ENCODE data around the gene LUZP2. TPM values are rescaled to one million over a fixed set of nuclear protein-coding genes. Genes with fewer than 3 reads are reported as not detected.
"Not testable (repeated sequence)": the region's sequence is repeated elsewhere in the genome, so short reads cannot be mapped to it uniquely, and the experiment has no call there.

Gene LUZP2
- total RNA-seq, 6 donors from 2014 or later = 0.20 to 0.46 (median 0.23) TPM; not detected in 3

DNA sequence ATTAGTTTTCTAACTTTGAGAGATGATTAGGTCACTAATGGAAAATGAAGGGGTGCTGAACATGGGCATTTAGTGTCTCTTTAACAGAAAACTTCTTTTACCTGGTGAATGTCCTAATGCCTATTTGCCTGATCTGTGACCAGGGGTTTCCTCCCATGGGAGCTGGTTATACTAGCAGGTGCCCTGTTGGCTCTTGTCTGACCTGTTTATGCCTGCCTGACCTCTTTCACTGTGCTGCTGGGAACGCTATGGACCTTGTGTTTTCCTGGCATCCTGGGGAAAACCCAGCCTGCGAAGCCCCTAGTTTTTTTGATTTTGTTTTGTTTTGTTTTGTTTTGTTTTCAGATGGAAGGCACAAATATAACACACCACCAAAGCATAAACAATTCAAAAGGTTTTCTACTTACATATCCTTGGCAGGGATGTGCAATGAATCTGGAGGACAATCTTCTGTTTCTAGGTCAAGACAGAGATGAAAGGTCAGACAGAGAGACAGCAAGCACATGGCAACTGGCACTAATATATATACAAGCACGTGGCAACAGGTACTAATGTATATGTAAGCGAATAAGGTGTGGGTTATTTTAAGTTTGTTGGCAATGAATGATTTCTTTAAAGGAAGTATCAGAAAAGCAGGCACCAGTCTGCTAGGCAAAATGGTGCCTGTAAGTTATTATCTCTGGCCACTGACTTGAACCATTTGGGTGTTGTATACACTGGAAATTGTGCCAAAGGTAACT is 390.2 kb downstream of the LUZP2 start:
- ATAC-seq (ENCODE audit: low FRiP score in 2 of 2) = no peak
- 51 to 52% methylated on average over 4 of the region's 4 CpGs for WGBS, 2 donors
- Histone ChIP-seq H3K9me3 (no peaks in the 10 kb centered on the region), H3K27ac (no peak overlapping the region), H3K4me1 (no peaks in the 10 kb centered on the region), H3K36me3 (no peaks in the 10 kb centered on the region), H3K4me3 (no peak overlapping the region), H3K27me3 (no peaks in the 10 kb centered on the region)
- no peak for DNase-seq
- TF ChIP-seq, protein P1, sequence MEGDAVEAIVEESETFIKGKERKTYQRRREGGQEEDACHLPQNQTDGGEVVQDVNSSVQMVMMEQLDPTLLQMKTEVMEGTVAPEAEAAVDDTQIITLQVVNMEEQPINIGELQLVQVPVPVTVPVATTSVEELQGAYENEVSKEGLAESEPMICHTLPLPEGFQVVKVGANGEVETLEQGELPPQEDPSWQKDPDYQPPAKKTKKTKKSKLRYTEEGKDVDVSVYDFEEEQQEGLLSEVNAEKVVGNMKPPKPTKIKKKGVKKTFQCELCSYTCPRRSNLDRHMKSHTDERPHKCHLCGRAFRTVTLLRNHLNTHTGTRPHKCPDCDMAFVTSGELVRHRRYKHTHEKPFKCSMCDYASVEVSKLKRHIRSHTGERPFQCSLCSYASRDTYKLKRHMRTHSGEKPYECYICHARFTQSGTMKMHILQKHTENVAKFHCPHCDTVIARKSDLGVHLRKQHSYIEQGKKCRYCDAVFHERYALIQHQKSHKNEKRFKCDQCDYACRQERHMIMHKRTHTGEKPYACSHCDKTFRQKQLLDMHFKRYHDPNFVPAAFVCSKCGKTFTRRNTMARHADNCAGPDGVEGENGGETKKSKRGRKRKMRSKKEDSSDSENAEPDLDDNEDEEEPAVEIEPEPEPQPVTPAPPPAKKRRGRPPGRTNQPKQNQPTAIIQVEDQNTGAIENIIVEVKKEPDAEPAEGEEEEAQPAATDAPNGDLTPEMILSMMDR (IDR thresholded peaks at IDR 0.05) = no peak
- no peak for TF ChIP-seq EP300 (IDR thresholded peaks at IDR 0.05)
- TF ChIP-seq POLR2AphosphoS5 (IDR thresholded peaks at IDR 0.05) = no peak
- no peak for TF ChIP-seq POLR2A (IDR thresholded peaks at IDR 0.05)

DNA sequence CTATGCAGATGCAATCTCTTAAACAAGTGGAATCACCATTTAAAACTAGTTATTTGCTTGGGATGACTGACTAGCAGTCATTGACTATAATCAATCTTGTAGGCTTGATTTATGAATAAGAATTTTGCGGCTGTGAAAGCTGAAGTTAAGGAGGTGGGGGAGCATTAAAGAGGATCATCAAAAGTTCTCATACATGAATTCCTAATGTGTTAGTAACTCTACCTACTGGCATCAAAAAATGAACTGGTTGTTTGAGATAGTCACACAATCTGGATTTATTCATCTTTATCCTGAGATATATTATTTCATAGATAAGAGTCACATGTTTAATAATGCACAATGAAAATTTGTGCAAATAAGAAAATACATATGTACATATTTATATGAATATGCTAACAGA is 393.6 kb downstream of the LUZP2 start:
- TF ChIP-seq, protein P1 (IDR thresholded peaks at IDR 0.05) = no peak
- no peak for TF ChIP-seq POLR2A (IDR thresholded peaks at IDR 0.05)
- Histone ChIP-seq H3K27me3 (no peaks in the 10 kb centered on the region), H3K4me3 (no peak overlapping the region), H3K36me3 (no peaks in the 10 kb centered on the region), H3K9me3 (no peaks in the 10 kb centered on the region), H3K27ac (no peak overlapping the region), H3K4me1 (no peaks in the 10 kb centered on the region)
- DNase-seq = no peak
- 87 to 97% methylated on average over 1 of the region's 1 CpG for WGBS, 2 donors
- ATAC-seq (ENCODE audit: low FRiP score in 2 of 2) = no peak

DNA sequence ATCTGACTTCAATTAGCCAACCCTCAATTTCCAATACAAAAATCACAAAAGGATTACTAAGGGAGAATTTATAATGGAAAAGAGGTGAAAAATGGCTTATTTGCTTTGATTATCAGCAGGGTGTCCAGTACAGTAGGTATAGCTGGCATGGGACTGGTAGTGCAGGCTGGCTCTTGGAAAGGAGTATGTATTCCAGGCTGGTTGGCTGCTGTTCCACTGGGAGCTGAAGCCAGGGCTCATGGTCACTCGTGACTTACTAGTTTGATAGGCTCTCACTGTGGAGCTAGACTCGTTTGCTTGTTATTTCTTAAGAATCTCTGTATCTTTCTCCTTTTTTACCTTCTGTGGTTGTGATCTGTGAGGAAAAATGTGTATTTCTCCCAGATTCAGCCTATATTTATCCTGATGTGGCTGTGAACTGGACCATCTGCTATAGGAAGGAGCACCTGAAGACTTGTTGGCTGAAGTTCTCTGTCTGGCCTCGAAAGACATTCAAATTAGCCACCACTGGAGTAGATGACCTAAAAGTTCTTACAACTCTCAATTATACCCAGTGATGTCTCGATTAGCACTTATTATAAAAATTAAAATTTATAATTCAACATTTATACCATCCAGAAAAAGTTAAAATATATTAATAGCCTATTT is 395.1 kb downstream of the LUZP2 start:
- DNase-seq; H3K27me3 ChIP-seq; ATAC-seq (ENCODE audit: low FRiP score in 2 of 2); H3K9me3 ChIP-seq; H3K4me1 ChIP-seq; H3K27ac ChIP-seq; H3K4me3 ChIP-seq; H3K36me3 ChIP-seq: not testable (repeated sequence)
- 72 to 78% methylated on average over 4 of the region's 4 CpGs for WGBS, 2 donors

DNA sequence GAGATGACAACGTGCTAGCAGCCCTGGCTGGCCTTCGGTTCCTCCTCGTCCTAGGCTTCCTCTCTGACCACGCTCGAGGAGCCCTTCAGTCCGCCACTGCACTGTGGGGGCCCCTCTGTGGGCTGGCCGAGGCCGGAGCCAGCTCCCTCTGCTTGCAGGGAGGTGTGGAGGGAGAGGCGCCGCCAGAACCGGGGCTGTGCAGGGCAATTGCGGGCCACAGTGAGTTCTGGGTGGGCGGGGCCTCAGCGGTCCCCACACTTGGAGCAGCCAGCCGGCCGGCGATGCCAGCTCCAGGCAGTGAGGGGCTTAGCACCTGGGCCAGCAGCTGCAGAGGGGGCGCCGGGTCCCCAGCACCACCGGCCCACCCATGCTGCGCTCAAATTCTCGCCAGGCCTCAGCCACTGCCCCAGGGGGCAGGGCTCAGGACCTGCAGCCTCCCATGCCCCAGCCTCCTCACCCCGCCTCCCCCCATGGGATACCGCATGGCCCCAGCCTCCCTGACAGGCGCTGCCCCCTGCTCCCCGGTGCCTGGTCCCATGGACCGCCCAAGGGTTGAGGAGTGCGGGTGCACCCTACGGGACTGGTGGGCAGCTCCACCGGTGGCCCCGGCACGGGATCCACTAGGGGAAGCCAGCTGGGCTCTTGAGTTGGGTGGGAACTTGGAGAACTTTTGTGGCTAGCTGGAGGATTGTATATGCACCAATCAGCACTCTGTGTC is 399.4 kb downstream of the LUZP2 start:
- Histone ChIP-seq H3K27me3 (no peaks in the 10 kb centered on the region), H3K4me1 (no peaks in the 10 kb centered on the region), H3K27ac (no peak overlapping the region), H3K36me3 (no peaks in the 10 kb centered on the region), H3K4me3 (no peak overlapping the region), H3K9me3 (no peaks in the 10 kb centered on the region)
- peak in 1 of 2 donors; percentile 31 for ATAC-seq (ENCODE audit: low FRiP score in 2 of 2)
- WGBS, 2 donors = 71 to 82% methylated on average over 5 to 19 of the region's 32 CpGs
- DNase-seq = peak in 1 of 2 donors; percentile 69
- TF ChIP-seq POLR2A (IDR thresholded peaks at IDR 0.05) (no peak), POLR2AphosphoS5 (IDR thresholded peaks at IDR 0.05) (no peak), EP300 (IDR thresholded peaks at IDR 0.05) (no peak)
- TF ChIP-seq, protein P1 (IDR thresholded peaks at IDR 0.05) = no peak

DNA sequence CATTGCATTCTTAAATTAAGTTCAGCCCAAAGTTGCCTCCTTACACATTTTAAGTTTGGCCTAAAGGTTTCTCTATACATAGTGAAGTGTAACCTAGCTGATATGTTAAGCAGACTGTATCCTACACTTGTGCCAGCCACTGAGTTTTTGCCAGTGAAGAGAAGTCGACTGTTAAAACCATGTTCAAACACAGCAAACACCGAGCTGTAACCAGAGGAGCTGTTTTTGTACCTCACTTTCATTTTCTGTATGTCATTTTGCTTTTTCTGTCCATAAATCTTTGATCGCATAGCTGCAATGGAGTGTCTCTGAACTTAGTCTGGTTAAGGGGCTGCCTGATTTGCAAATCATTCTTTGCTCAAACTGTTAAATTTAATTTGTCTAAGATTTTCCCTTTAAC is 403.7 kb downstream of the LUZP2 start:
- H3K27me3 ChIP-seq = no peaks in the 10 kb centered on the region
- H3K36me3 ChIP-seq = no peaks in the 10 kb centered on the region
- H3K9me3 ChIP-seq = no peaks in the 10 kb centered on the region
- TF ChIP-seq EP300 (IDR thresholded peaks at IDR 0.05) (no peak), POLR2A (IDR thresholded peaks at IDR 0.05) (no peak)
- TF ChIP-seq, protein P1 (IDR thresholded peaks at IDR 0.05) = no peak
- no peak overlapping the region for H3K4me3 ChIP-seq
- H3K4me1 ChIP-seq = no peaks in the 10 kb centered on the region
- DNase-seq = no peak
- ATAC-seq (ENCODE audit: low FRiP score in 2 of 2) = no peak
- H3K27ac ChIP-seq = no peak overlapping the region
- 53 to 65% methylated on average over 3 of the region's 3 CpGs for WGBS, 2 donors
